Measurements from ENCODE around the gene AHCYL1.

- no peak for TF ChIP-seq REST (IDR thresholded peaks at IDR 0.05)
- no peak for TF ChIP-seq CTCF (IDR thresholded peaks at IDR 0.05; ENCODE audit: low read depth, low read length, missing input control)
- TF ChIP-seq ATF3 (IDR thresholded peaks at IDR 0.05): no peak
- TF ChIP-seq, protein P1, sequence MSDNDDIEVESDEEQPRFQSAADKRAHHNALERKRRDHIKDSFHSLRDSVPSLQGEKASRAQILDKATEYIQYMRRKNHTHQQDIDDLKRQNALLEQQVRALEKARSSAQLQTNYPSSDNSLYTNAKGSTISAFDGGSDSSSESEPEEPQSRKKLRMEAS (IDR thresholded peaks at IDR 0.05): no peak
- no peak for TF ChIP-seq TAF1 (conservative IDR thresholded peaks at IDR 0.05)
- TF ChIP-seq RAD21 (IDR thresholded peaks at IDR 0.05): no peak
- TF ChIP-seq EGR1 (IDR thresholded peaks at IDR 0.05; ENCODE audit: low read depth in 2 of 2): no peak
- TF ChIP-seq ZBTB33 (IDR thresholded peaks at IDR 0.05): no peak
- TF ChIP-seq GABPA (IDR thresholded peaks at IDR 0.05 in 1 of 2, conservative IDR thresholded peaks at IDR 0.05 in 1 of 2): no peak
- TF ChIP-seq SP1 (IDR thresholded peaks at IDR 0.05): no peak
- no peak for TF ChIP-seq JUND (IDR thresholded peaks at IDR 0.05)
- TF ChIP-seq RXRA (IDR thresholded peaks at IDR 0.05): no peak
These were observed 40.0 kb downstream of the AHCYL1 start for GRCh38 chr1:110024613-110025012.
